PC-9 (cell line): ENCODE measurements around the gene CHST15. TPM values are rescaled to one million over a fixed set of nuclear protein-coding genes. Genes with fewer than 3 reads are reported as not detected.
A peak's percentile ranks its signal among the peaks of the same experiment; 100 is the strongest.

Experiments
- BruUV-seq: library from RNA; stranded (reverse); fragments of 400-500 nt; replicated peaks from 2 replicates; lab custom pipeline; 2021; lab: Mats Ljungman, UMichigan
- CTCF ChIA-PET: fragments of 300-600 bp; sonication (Branson Sonifier 250); formaldehyde crosslinking; loops from one replicate; lab custom pipeline; 2022; ENCODE audit warnings: antibody characterized with exemption; lab: Charles Lee
- POLR2A ChIA-PET: fragments of 300-600 bp; sonication (Branson Sonifier 250); formaldehyde crosslinking; loops from one replicate; lab custom pipeline; 2022; ENCODE audit warnings: antibody characterized with exemption; ENCODE audit not compliant: unreplicated experiment; lab: Charles Lee
- DNase-seq, 2 experiments: peaks; one replicate each; pipeline versions ENCODE4 v3.0.0 to v3.0.0-alpha.2; 2015 to 2022; ENCODE audit warnings: mixed read lengths in 1 of 2
- H2AFZ ChIP-seq: fragments of 200-600 bp; sonication (generic); 2 replicates; pipeline ENCODE4 v1.8.1; 2017; ENCODE audit warnings: antibody characterized with exemption
- H3F3A ChIP-seq: fragments of 200-600 bp; sonication (generic); 2 replicates; pipeline ENCODE4 v1.8.1; 2017; ENCODE audit warnings: antibody characterized with exemption, mild to moderate bottlenecking, low read depth; ENCODE audit not compliant: insufficient read depth
- H3K27ac ChIP-seq: fragments of 200-600 bp; sonication (generic); 2 replicates; pipeline ENCODE4 v1.6.1; 2016; ENCODE audit warnings: mixed run types
- H3K27me3 ChIP-seq: fragments of 200-600 bp; sonication (generic); 2 replicates; pipeline ENCODE4 v1.6.1; 2016; ENCODE audit warnings: low read depth, mixed run types; ENCODE audit not compliant: insufficient read depth
- H3K36me3 ChIP-seq: fragments of 200-600 bp; sonication (generic); 2 replicates; pipeline ENCODE4 v1.6.1; 2016; ENCODE audit warnings: low read depth, mixed run types
- H3K4me1 ChIP-seq: fragments of 200-600 bp; sonication (generic); replicated peaks from 2 replicates; pipeline ENCODE4 v1.6.1; 2016; ENCODE audit warnings: mixed run types; ENCODE audit not compliant: insufficient read depth
- H3K4me2 ChIP-seq: fragments of 200-600 bp; sonication (generic); 2 replicates; pipeline ENCODE4 v1.6.1; 2017; ENCODE audit warnings: mixed run types
- H3K4me3 ChIP-seq: fragments of 200-600 bp; sonication (generic); 2 replicates; pipeline ENCODE4 v1.6.1; 2016; ENCODE audit warnings: mixed run types
- H3K79me2 ChIP-seq: fragments of 200-600 bp; sonication (generic); 2 replicates; pipeline ENCODE4 v1.6.1; 2017; ENCODE audit warnings: low read depth, mixed run types
- H3K9me2 ChIP-seq: fragments of 200-600 bp; sonication (generic); 2 replicates; pipeline ENCODE4 v1.8.1; 2017; ENCODE audit warnings: mild to moderate bottlenecking; ENCODE audit not compliant: insufficient read depth
- H3K9me3 ChIP-seq: fragments of 200-600 bp; sonication (generic); 2 replicates; pipeline ENCODE4 v1.8.1; 2016; ENCODE audit warnings: low read depth; ENCODE audit not compliant: insufficient read depth
- H4K20me1 ChIP-seq: fragments of 200-600 bp; sonication (generic); 2 replicates; pipeline ENCODE4 v1.8.1; 2017; ENCODE audit not compliant: insufficient read depth
- EZH2 ChIP-seq: fragments of 200-600 bp; sonication (generic); IDR thresholded peaks from 2 replicates; pipeline ENCODE4 v1.8.0; 2017; ENCODE audit warnings: antibody characterized with exemption, low read depth
- intact Hi-C: fragments of 100-400 bp; cut with micrococcal nuclease; formaldehyde crosslinking; loops from one replicate; pipeline ENCODE4 v1.10.0; 2022; ENCODE audit not compliant: unreplicated experiment
- total RNA-seq: library from RNA; stranded (reverse); gene quantifications from 2 replicates; pipeline ENCODE4 v1.2.3, GENCODE V29; 2021
- TF ChIP-seq, protein P1 (sequence below): fragments of 200-600 bp; sonication (generic); conservative IDR thresholded peaks from 2 replicates; pipeline ENCODE4 v1.6.1; 2017; ENCODE audit warnings: mixed run types, antibody characterized with exemption, mild to moderate bottlenecking, moderate library complexity

The CHST15 gene
- total RNA-seq, 1 experiment from 2014 or later: 24.6 TPM

DNA sequence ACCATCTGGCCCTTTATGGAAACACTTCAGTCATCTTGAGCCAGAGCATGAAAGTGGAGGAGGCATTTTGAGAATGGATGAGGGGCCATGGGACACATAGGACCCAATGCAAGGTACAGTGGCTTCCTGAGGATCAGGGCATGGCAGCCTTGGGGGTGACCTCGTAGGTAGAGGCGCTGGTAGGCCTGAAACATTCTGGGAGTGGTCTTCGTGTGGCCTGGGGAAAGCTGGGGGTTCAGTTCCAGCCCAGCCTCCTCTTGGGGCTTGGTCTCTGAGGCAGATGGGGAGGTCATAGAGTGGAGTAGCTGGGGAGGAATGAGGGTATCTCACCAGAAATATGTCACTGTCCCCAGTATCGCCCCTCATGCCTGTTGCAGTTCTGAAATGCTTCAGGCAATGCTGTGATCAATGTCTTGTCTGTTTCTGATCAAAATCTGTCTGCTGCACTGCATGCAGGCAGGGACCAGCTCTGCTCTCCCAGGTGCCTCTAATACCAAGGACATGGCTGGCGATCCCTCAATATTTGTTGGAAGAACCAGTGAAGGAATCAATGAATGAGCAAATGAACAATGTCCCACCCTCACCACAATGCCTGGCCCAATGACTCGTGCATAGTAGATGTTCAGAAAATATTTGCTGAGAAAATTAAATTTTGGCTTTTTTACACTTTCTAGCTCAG is 90.9 kb downstream of the CHST15 start:
- POLR2A ChIA-PET: no interaction called here
- Histone ChIP-seq H3K9me2 (no peaks in the 10 kb centered on the region), H3K4me1 (peaks cover 20% of the 10 kb centered on the region), H3K4me3 (no peak overlapping the region), H3K4me2 (no peak overlapping the region), H3K27ac (no peak overlapping the region), H3F3A (peaks cover 6% of the 10 kb centered on the region), H3K27me3 (no peaks in the 10 kb centered on the region), H3K79me2 (no peaks in the 10 kb centered on the region), H4K20me1 (no peaks in the 10 kb centered on the region), H3K9me3 (no peaks in the 10 kb centered on the region), H2AFZ (no peak overlapping the region), H3K36me3 (no peaks in the 10 kb centered on the region)
- DNase-seq: no peak
- TF ChIP-seq, protein P1, sequence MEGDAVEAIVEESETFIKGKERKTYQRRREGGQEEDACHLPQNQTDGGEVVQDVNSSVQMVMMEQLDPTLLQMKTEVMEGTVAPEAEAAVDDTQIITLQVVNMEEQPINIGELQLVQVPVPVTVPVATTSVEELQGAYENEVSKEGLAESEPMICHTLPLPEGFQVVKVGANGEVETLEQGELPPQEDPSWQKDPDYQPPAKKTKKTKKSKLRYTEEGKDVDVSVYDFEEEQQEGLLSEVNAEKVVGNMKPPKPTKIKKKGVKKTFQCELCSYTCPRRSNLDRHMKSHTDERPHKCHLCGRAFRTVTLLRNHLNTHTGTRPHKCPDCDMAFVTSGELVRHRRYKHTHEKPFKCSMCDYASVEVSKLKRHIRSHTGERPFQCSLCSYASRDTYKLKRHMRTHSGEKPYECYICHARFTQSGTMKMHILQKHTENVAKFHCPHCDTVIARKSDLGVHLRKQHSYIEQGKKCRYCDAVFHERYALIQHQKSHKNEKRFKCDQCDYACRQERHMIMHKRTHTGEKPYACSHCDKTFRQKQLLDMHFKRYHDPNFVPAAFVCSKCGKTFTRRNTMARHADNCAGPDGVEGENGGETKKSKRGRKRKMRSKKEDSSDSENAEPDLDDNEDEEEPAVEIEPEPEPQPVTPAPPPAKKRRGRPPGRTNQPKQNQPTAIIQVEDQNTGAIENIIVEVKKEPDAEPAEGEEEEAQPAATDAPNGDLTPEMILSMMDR: no peak
- no peak for TF ChIP-seq EZH2
- intact Hi-C loops: no loop called here
- CTCF ChIA-PET: no interaction called here
- BruUV-seq: no TSS peak

DNA sequence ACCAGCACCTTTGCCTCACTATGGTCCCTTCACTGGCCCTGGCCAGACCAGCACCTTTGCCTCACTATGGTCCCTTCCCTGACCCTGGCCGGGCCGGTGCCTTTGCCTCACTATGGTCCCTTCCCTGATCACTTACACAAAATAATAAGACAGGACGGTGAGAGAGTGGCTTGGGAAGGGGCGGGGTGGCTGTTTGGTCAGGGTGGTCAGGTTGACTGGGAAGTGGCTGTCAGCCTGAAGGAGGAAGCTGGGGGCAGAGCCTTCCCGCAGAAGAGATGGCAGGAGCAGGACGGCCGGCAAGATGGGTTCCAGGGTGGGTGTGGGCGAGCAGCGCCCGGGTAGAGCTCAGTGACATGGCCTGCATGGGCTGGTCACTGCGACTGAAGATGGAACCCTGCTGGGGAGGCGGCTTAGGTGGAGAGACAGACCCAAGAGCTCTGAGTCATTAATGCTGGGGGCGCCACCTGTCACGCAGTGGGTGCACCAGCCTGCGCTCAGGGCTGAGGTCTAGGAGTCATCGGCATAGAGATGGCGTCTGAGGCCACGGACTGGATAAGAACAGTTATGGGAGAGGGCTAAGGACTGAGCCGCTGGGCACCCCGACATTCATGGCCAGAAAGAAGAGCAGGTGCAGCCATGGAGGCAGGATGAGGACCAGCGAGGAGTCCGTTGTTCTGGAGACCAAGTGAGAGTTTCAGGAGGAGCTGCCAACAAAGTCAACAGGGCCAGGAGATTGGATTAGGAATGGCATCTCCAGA is 91.8 kb downstream of the CHST15 start:
- no peak for TF ChIP-seq EZH2
- TF ChIP-seq, protein P1: no peak
- peak overlapping the region; percentile 44; the same call in 1 of the 2 replicates for H3K27ac ChIP-seq
- ChIA-PET POLR2A (no interaction called here), CTCF (no interaction called here)
- no peak overlapping the region for H2AFZ ChIP-seq
- peaks cover 27% of the 10 kb centered on the region for H3K4me1 ChIP-seq
- no peaks in the 10 kb centered on the region for H3K79me2 ChIP-seq
- H3F3A ChIP-seq: peaks cover 14% of the 10 kb centered on the region
- no peak overlapping the region for H3K4me3 ChIP-seq
- DNase-seq: no peak
- no TSS peak for BruUV-seq
- no peaks in the 10 kb centered on the region for H4K20me1 ChIP-seq
- no peaks in the 10 kb centered on the region for H3K9me2 ChIP-seq
- no peaks in the 10 kb centered on the region for H3K27me3 ChIP-seq
- no peaks in the 10 kb centered on the region for H3K9me3 ChIP-seq
- H3K4me2 ChIP-seq: peak overlapping the region; percentile 19
- H3K36me3 ChIP-seq: no peaks in the 10 kb centered on the region
- intact Hi-C loops: no loop called here

GRCh38 chr10:124000792-124001201 is 92.6 kb downstream of the CHST15 start:
- Histone ChIP-seq H3K9me2 (no peaks in the 10 kb centered on the region), H3K4me3 (no peak overlapping the region)
- peak in 1 of 2 experiments; percentile 43 for DNase-seq

More at GRCh38 chr10:124000792-124001201, 92.6 kb downstream of the CHST15 start:
- Histone ChIP-seq H3K27me3 (no peaks in the 10 kb centered on the region), H3F3A (peaks cover 18% of the 10 kb centered on the region), H3K4me2 (peak overlapping the region; percentile 19; the same call in 1 of the 2 replicates), H2AFZ (no peak overlapping the region), H3K27ac (peak overlapping the region; percentile 44; the same call in 1 of the 2 replicates), H3K9me3 (no peaks in the 10 kb centered on the region), H3K79me2 (no peaks in the 10 kb centered on the region), H3K36me3 (no peaks in the 10 kb centered on the region), H3K4me1 (peaks cover 35% of the 10 kb centered on the region), H4K20me1 (no peaks in the 10 kb centered on the region)
- no peak for TF ChIP-seq EZH2
- TF ChIP-seq, protein P1: no peak
- no TSS peak for BruUV-seq
- intact Hi-C loops: no loop called here
- ChIA-PET CTCF (interaction anchor here (0.6 kb wide), 1 partner anchor 388 kb away, joined by 3 read pairs; no protein-coding TSS in a partner anchor), POLR2A (no interaction called here)
